ENCODE measurements around the gene ARPC5L.

DNA sequence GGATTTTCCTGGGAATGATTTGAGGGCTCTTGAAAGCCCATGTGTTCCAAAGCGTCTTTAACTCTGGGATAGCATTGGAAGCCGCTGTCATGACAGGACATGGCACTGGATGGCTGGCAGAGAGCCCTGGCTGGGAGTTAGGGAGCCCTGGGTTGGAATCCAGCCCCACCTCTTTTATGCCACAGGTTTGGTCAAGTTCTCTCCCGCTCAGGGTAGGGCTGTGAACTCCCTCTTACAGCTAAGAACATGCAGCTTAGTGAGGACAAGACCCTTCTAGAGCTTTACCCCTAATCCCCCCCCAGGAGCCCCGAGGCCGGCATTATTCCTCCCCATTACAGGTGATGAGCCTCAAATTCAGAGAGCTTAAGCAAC is 47.8 kb upstream of the ARPC5L start:
- TF ChIP-seq, protein P1, sequence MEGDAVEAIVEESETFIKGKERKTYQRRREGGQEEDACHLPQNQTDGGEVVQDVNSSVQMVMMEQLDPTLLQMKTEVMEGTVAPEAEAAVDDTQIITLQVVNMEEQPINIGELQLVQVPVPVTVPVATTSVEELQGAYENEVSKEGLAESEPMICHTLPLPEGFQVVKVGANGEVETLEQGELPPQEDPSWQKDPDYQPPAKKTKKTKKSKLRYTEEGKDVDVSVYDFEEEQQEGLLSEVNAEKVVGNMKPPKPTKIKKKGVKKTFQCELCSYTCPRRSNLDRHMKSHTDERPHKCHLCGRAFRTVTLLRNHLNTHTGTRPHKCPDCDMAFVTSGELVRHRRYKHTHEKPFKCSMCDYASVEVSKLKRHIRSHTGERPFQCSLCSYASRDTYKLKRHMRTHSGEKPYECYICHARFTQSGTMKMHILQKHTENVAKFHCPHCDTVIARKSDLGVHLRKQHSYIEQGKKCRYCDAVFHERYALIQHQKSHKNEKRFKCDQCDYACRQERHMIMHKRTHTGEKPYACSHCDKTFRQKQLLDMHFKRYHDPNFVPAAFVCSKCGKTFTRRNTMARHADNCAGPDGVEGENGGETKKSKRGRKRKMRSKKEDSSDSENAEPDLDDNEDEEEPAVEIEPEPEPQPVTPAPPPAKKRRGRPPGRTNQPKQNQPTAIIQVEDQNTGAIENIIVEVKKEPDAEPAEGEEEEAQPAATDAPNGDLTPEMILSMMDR (conservative IDR thresholded peaks at IDR 0.05) = no peak
- no peak for TF ChIP-seq EZH2 (IDR thresholded peaks at IDR 0.05; ENCODE audit: low read depth)

All from PC-9 (cell line).